Skeletal muscle tissue (tissue), 4 donors: Measurements from ENCODE around the gene PAPOLB. TPM values are rescaled to one million over a fixed set of nuclear protein-coding genes. Genes with fewer than 3 reads are reported as not detected.
"Not testable (repeated sequence)": the region's sequence is repeated elsewhere in the genome, so short reads cannot be mapped to it uniquely, and the experiment has no call there.

Source experiments
- H3K27ac ChIP-seq: one replicate; pipeline ENCODE4 v1.7.0; 2013; ENCODE audit warnings: mild to moderate bottlenecking, low read depth, low read length, inconsistent platforms
- H3K27me3 ChIP-seq, 3 donors: one replicate each; pipeline ENCODE4 v1.7.0; 2013; ENCODE audit warnings: low read length in 3 of 3; ENCODE audit not compliant: control insufficient read depth in 3 of 3, insufficient read depth in 3 of 3
- H3K36me3 ChIP-seq, 3 donors: one replicate each; pipeline ENCODE4 v1.7.0; 2013; ENCODE audit warnings: low read length in 3 of 3; ENCODE audit not compliant: control insufficient read depth in 3 of 3, insufficient read depth in 3 of 3
- H3K4me1 ChIP-seq, 3 donors: one replicate each; pipeline ENCODE4 v1.7.0; 2013; ENCODE audit warnings: low read length in 3 of 3, mild to moderate bottlenecking in 3 of 3; ENCODE audit not compliant: control insufficient read depth in 3 of 3, insufficient read depth in 3 of 3
- H3K4me3 ChIP-seq, 3 donors: one replicate each; pipeline ENCODE4 v1.7.0; 2013; ENCODE audit warnings: low read length in 3 of 3
- H3K9ac ChIP-seq, 3 donors: one replicate each; pipeline ENCODE4 v1.7.0; 2013; ENCODE audit warnings: low read length in 3 of 3, mild to moderate bottlenecking in 3 of 3, moderate library complexity in 2 of 3, low read depth in 1 of 3
- H3K9me3 ChIP-seq, 3 donors: one replicate each; pipeline ENCODE4 v1.7.0; 2013; ENCODE audit warnings: low read length in 3 of 3; ENCODE audit not compliant: control insufficient read depth in 3 of 3
- total RNA-seq: library from RNA; depleted of rRNA; stranded (reverse); fragments of >200 nt; gene quantifications from one replicate; pipeline ENCODE4 v1.2.3, GENCODE V29; 2014
- donor health status: Osteomylitis.

Gene PAPOLB
- under 0.01 TPM for total RNA-seq

- Histone ChIP-seq H3K4me3 (peak within 1 kb of the TSS in 2 of 3 donors; percentile 33 to 36), H3K27me3 (peaks cover 5 to 14% (median 7%) of the 10 kb centered on the region in 3 donors), H3K9ac (no peak within 1 kb of the TSS), H3K36me3 (no peaks in the 10 kb centered on the region), H3K4me1 (no peaks in the 10 kb centered on the region), H3K27ac (no peak within 1 kb of the TSS), H3K9me3 (no peaks in the 10 kb centered on the region)
Observed at GRCh38 chr7:4861673-4862072, at the start of gene PAPOLB. PAPOLB (minus strand) TSS chr7:4862030; CDS start chr7:4861810, 220 bp downstream.

- peaks cover 0 to 5% (median 0%) of the 10 kb centered on the region in 3 donors for H3K9me3 ChIP-seq
- no peak overlapping the region for H3K27ac ChIP-seq
- no peaks in the 10 kb centered on the region for H3K27me3 ChIP-seq
- H3K9ac ChIP-seq, result no peak overlapping the region
- H3K4me3 ChIP-seq, result no peak overlapping the region
- no peaks in the 10 kb centered on the region for H3K36me3 ChIP-seq
- H3K4me1 ChIP-seq, result no peaks in the 10 kb centered on the region
Observed at GRCh38 chr7:4911111-4911828, 49.4 kb upstream of the PAPOLB start.

- Histone ChIP-seq H3K4me1 (no peaks in the 10 kb centered on the region), H3K36me3 (no peaks in the 10 kb centered on the region)
Observed at GRCh38 chr7:4906682-4907081, 44.9 kb upstream of the PAPOLB start.

GRCh38 chr7:4905171-4905570 lies 43.3 kb upstream of the PAPOLB start:
- H3K9ac ChIP-seq, result no peak overlapping the region
- no peak overlapping the region for H3K4me3 ChIP-seq
- no peaks in the 10 kb centered on the region for H3K36me3 ChIP-seq
- peaks cover 0 to 5% (median 0%) of the 10 kb centered on the region in 3 donors for H3K9me3 ChIP-seq
- H3K27ac ChIP-seq, result no peak overlapping the region
- no peaks in the 10 kb centered on the region for H3K4me1 ChIP-seq
- peaks cover 8 to 28% (median 11%) of the 10 kb centered on the region in 3 donors for H3K27me3 ChIP-seq

More at GRCh38 chr7:4906682-4907081, 44.9 kb upstream of the PAPOLB start:
- no peak overlapping the region for H3K27ac ChIP-seq
- H3K9me3 ChIP-seq, result peaks cover 0 to 5% (median 0%) of the 10 kb centered on the region in 3 donors
- H3K27me3 ChIP-seq, result peaks cover 8 to 25% (median 11%) of the 10 kb centered on the region in 3 donors
- H3K9ac ChIP-seq, result no peak overlapping the region
- H3K4me3 ChIP-seq, result no peak overlapping the region

GRCh38 chr7:4904346-4904745 lies 42.5 kb upstream of the PAPOLB start:
- Histone ChIP-seq H3K36me3 (no peaks in the 10 kb centered on the region), H3K9me3 (peaks cover 0 to 5% (median 0%) of the 10 kb centered on the region in 3 donors), H3K27me3 (peaks cover 8 to 28% (median 11%) of the 10 kb centered on the region in 3 donors), H3K9ac (no peak overlapping the region), H3K4me1 (no peaks in the 10 kb centered on the region), H3K4me3 (no peak overlapping the region), H3K27ac (no peak overlapping the region)

- H3K4me1 ChIP-seq, result no peaks in the 10 kb centered on the region
- peaks cover 0 to 5% (median 0%) of the 10 kb centered on the region in 3 donors for H3K9me3 ChIP-seq
- H3K36me3 ChIP-seq, result no peaks in the 10 kb centered on the region
- H3K27me3 ChIP-seq, result peaks cover 0 to 3% (median 2%) of the 10 kb centered on the region in 3 donors
- no peak overlapping the region for H3K4me3 ChIP-seq
- no peak overlapping the region for H3K9ac ChIP-seq
- H3K27ac ChIP-seq, result no peak overlapping the region
Observed at GRCh38 chr7:4895766-4896165, 33.9 kb upstream of the PAPOLB start.

GRCh38 chr7:4894482-4894881 lies 32.7 kb upstream of the PAPOLB start:
- H3K27ac ChIP-seq, result no peak overlapping the region

GRCh38 chr7:4893929-4894475 lies 32.2 kb upstream of the PAPOLB start:
- H3K4me3 ChIP-seq, result no peak overlapping the region
- no peak overlapping the region for H3K9ac ChIP-seq
- no peaks in the 10 kb centered on the region for H3K36me3 ChIP-seq
- no peaks in the 10 kb centered on the region for H3K4me1 ChIP-seq
- peaks cover 0 to 2% (median 0%) of the 10 kb centered on the region in 3 donors for H3K27me3 ChIP-seq
- no peak overlapping the region for H3K27ac ChIP-seq
- peaks cover 0 to 5% (median 0%) of the 10 kb centered on the region in 3 donors for H3K9me3 ChIP-seq

More at GRCh38 chr7:4894482-4894881, 32.7 kb upstream of the PAPOLB start:
- H3K9ac ChIP-seq, result no peak overlapping the region
- H3K9me3 ChIP-seq, result peaks cover 0 to 5% (median 0%) of the 10 kb centered on the region in 3 donors
- H3K4me1 ChIP-seq, result no peaks in the 10 kb centered on the region
- H3K27me3 ChIP-seq, result peaks cover 0 to 2% (median 0%) of the 10 kb centered on the region in 3 donors
- no peak overlapping the region for H3K4me3 ChIP-seq
- H3K36me3 ChIP-seq, result no peaks in the 10 kb centered on the region

- H3K4me1 ChIP-seq, result not testable (repeated sequence)
Observed at GRCh38 chr7:4893188-4893587, 31.4 kb upstream of the PAPOLB start.

GRCh38 chr7:4891522-4891921 lies 29.7 kb upstream of the PAPOLB start:
- H3K4me1 ChIP-seq, H3K36me3 ChIP-seq, H3K27ac ChIP-seq, H3K4me3 ChIP-seq, H3K27me3 ChIP-seq, H3K9me3 ChIP-seq, H3K9ac ChIP-seq: not testable (repeated sequence)

More at GRCh38 chr7:4893188-4893587, 31.4 kb upstream of the PAPOLB start:
- not testable (repeated sequence) for H3K9ac ChIP-seq, H3K36me3 ChIP-seq, H3K27ac ChIP-seq, H3K4me3 ChIP-seq, H3K27me3 ChIP-seq, H3K9me3 ChIP-seq
